ENCODE results near the gene OR14K1.
"Not testable (repeated sequence)": the region's sequence is repeated elsewhere in the genome, so short reads cannot be mapped to it uniquely, and the experiment has no call there.

Gene OR14K1

DNA sequence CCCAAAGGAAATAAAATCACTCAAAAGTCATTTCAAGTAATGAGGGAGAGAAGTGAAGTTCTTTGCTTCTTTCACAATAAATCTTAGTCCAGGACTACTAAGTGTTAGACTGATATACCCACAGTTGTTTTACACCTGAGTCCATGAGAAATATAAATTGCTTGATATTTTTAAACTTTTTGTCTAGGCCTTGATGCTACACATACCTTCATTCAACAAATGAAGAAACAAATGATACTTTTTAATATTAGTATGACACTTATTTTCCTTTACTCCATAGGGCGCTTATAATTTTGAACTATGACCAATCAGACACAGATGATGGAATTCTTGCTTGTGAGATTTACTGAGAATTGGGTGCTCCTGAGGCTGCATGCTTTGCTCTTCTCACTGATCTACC is at the start of gene OR14K1:
TSS of gene OR14K1 (plus strand) at position 301 of the 400 bp plus-strand sequence. CDS start at position 301, 0 bp downstream.
- Histone ChIP-seq H3K27me3 (ENCODE audit: insufficient read depth, low read length) (no peaks in the 10 kb centered on the region), H3K36me3 (ENCODE audit: insufficient read depth, low read length) (no peaks in the 10 kb centered on the region), H2AFZ (ENCODE audit: low read depth, low read length) (no peak within 1 kb of the TSS), H3K4me1 (ENCODE audit: insufficient read depth, low read length) (no peaks in the 10 kb centered on the region), H3K4me3 (ENCODE audit: low read length) (no peak within 1 kb of the TSS), H3K9me3 (ENCODE audit: low read length) (no peaks in the 10 kb centered on the region)

DNA sequence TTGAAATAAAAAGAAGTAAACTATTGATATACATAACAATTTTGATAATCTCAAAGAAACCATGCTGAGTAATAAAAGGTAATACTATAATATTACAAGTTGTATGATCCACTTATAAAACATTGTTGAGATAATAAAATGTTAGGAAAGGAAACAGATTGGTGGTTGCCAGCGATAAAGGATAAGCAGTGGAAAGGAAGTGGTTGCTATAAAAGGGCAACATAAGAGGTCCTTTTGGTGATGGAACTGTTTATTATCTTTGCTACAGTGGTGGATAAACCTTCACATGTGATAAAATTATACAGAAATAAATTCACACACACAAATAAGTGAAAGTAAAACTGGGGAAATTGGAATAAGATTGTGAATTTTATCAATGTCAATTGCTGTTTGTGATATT is 37.1 kb upstream of the OR14K1 start:
- Histone ChIP-seq H3K4me3 (ENCODE audit: low read length) (no peak overlapping the region), H3K4me1 (ENCODE audit: insufficient read depth, low read length) (no peaks in the 10 kb centered on the region), H3K27me3 (ENCODE audit: insufficient read depth, low read length) (no peaks in the 10 kb centered on the region), H3K9me3 (ENCODE audit: low read length) (no peaks in the 10 kb centered on the region), H2AFZ (ENCODE audit: low read depth, low read length) (no peak overlapping the region), H3K36me3 (ENCODE audit: insufficient read depth, low read length) (no peaks in the 10 kb centered on the region)

DNA sequence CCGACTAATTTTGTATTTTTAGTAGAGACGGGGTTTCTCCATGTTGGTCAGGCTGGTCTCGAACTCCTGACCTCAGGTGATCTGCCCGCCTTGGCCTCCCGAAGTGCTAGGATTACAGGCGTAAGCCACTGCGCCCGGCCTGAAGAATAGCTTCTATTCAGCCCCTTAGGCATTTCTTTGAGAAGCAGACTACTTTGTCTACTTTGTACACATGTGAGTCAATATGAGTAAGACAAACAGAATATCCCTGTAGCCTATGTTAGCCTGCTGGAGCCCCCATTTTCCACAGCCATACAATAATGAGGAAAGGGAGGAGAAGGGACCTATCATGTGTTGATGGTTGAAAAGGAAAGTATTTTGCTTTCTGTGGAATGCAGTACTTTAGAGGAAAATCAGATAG is 27.7 kb upstream of the OR14K1 start:
- not testable (repeated sequence) for H3K27me3 ChIP-seq (ENCODE audit: insufficient read depth, low read length); H3K36me3 ChIP-seq (ENCODE audit: insufficient read depth, low read length); H2AFZ ChIP-seq (ENCODE audit: low read depth, low read length); H3K4me3 ChIP-seq (ENCODE audit: low read length); H3K4me1 ChIP-seq (ENCODE audit: insufficient read depth, low read length); H3K9me3 ChIP-seq (ENCODE audit: low read length)

DNA sequence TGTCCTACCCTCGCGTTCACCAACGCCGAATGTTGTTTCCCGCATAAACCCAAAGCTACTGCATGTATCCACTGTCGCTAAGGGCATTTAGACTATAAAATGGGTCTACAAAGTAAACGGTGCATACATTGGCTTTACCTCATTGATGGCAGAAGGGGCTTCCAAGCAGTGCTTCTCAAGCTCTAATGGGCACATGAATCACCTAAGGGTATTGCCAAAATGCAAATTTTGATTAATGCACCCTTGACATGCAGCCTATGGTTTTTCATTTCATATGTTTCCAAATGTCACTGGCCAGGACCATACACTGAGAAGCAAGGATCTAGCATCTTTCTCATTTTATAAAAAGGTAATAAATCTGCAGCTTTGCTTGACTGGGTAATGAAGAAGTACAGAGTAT is 24.7 kb upstream of the OR14K1 start:
- Histone ChIP-seq H3K4me3 (ENCODE audit: low read length) (no peak overlapping the region), H3K4me1 (ENCODE audit: insufficient read depth, low read length) (no peaks in the 10 kb centered on the region), H3K9me3 (ENCODE audit: low read length) (no peaks in the 10 kb centered on the region), H3K36me3 (ENCODE audit: insufficient read depth, low read length) (no peaks in the 10 kb centered on the region), H2AFZ (ENCODE audit: low read depth, low read length) (no peak overlapping the region), H3K27me3 (ENCODE audit: insufficient read depth, low read length) (no peaks in the 10 kb centered on the region)

DNA sequence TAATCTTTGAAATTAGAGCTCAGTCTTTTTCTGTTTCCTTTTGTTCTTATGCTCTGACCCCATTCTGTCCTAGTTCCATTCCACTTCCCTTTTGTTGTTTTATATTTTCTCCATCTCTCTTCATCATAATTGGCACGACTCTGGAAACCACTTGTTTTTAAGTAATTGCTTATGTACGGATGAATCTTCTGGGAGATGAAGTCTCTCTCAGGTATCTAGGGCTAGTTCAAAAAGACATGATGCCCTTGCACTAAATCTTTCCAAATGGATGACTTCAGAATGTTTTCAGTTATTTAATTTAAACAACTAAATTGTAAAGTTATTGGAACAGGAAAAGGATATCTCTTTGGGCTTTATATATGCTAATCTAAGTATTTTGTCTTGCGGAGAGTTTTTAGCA is 21.9 kb upstream of the OR14K1 start, which contains the start of gene OR6F1:
TSS of gene OR6F1 (minus strand) at position 101 of the 400 bp plus-strand sequence. CDS start 3,891 bp downstream, outside the sequence.
- Histone ChIP-seq H3K4me1 (ENCODE audit: insufficient read depth, low read length) (no peaks in the 10 kb centered on the region), H3K27me3 (ENCODE audit: insufficient read depth, low read length) (no peaks in the 10 kb centered on the region), H3K36me3 (ENCODE audit: insufficient read depth, low read length) (no peaks in the 10 kb centered on the region), H3K4me3 (ENCODE audit: low read length) (no peak within 1 kb of the TSS), H2AFZ (ENCODE audit: low read depth, low read length) (no peak within 1 kb of the TSS), H3K9me3 (ENCODE audit: low read length) (no peaks in the 10 kb centered on the region)

DNA sequence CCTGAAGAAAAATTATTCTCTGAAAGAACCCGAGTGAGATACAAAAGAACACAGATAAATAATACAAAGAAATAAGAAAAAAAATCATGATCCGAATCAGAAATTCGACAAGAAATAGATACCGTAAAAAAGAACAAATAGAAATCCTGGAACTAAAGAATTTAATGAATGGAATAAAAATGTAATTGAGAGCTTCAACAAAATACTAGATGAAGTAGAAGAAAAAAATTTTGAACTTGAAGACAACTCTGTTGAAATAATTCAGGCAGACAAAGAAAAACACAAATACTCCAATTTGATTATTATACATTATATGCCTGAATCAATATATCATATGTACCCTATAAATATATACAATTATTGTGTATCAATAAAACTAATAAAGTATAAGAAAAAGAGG is 17.2 kb upstream of the OR14K1 start:
- Histone ChIP-seq H3K36me3 (ENCODE audit: insufficient read depth, low read length) (no peaks in the 10 kb centered on the region), H3K27me3 (ENCODE audit: insufficient read depth, low read length) (no peaks in the 10 kb centered on the region), H3K4me3 (ENCODE audit: low read length) (no peak overlapping the region), H3K9me3 (ENCODE audit: low read length) (no peaks in the 10 kb centered on the region), H2AFZ (ENCODE audit: low read depth, low read length) (no peak overlapping the region), H3K4me1 (ENCODE audit: insufficient read depth, low read length) (no peaks in the 10 kb centered on the region)

- Histone ChIP-seq H2AFZ (ENCODE audit: low read depth, low read length) (no peak overlapping the region), H3K4me3 (ENCODE audit: low read length) (no peak overlapping the region), H3K9me3 (ENCODE audit: low read length) (no peaks in the 10 kb centered on the region), H3K4me1 (ENCODE audit: insufficient read depth, low read length) (no peaks in the 10 kb centered on the region), H3K27me3 (ENCODE audit: insufficient read depth, low read length) (no peaks in the 10 kb centered on the region), H3K36me3 (ENCODE audit: insufficient read depth, low read length) (no peaks in the 10 kb centered on the region)
Observed at GRCh38 chr1:247740721-247741120, 2.3 kb downstream of the OR14K1 start.

GRCh38 chr1:247741756-247742155 is 3.3 kb downstream of the OR14K1 start:
- no peaks in the 10 kb centered on the region for H3K9me3 ChIP-seq (ENCODE audit: low read length)
- no peaks in the 10 kb centered on the region for H3K4me1 ChIP-seq (ENCODE audit: insufficient read depth, low read length)
- no peak overlapping the region for H3K4me3 ChIP-seq (ENCODE audit: low read length)
- no peak overlapping the region for H2AFZ ChIP-seq (ENCODE audit: low read depth, low read length)
- H3K36me3 ChIP-seq (ENCODE audit: insufficient read depth, low read length): no peaks in the 10 kb centered on the region
- no peaks in the 10 kb centered on the region for H3K27me3 ChIP-seq (ENCODE audit: insufficient read depth, low read length)

GRCh38 chr1:247742215-247742760 is 3.9 kb downstream of the OR14K1 start:
- not testable (repeated sequence) for H3K4me3 ChIP-seq (ENCODE audit: low read length); H2AFZ ChIP-seq (ENCODE audit: low read depth, low read length); H3K4me1 ChIP-seq (ENCODE audit: insufficient read depth, low read length); H3K9me3 ChIP-seq (ENCODE audit: low read length); H3K36me3 ChIP-seq (ENCODE audit: insufficient read depth, low read length); H3K27me3 ChIP-seq (ENCODE audit: insufficient read depth, low read length)

- H2AFZ ChIP-seq (ENCODE audit: low read depth, low read length): no peak overlapping the region
- H3K4me3 ChIP-seq (ENCODE audit: low read length): no peak overlapping the region
- no peaks in the 10 kb centered on the region for H3K36me3 ChIP-seq (ENCODE audit: insufficient read depth, low read length)
- H3K9me3 ChIP-seq (ENCODE audit: low read length): no peaks in the 10 kb centered on the region
- H3K4me1 ChIP-seq (ENCODE audit: insufficient read depth, low read length): no peaks in the 10 kb centered on the region
- no peaks in the 10 kb centered on the region for H3K27me3 ChIP-seq (ENCODE audit: insufficient read depth, low read length)
Observed at GRCh38 chr1:247746391-247746935, 8.0 kb downstream of the OR14K1 start.

DNA sequence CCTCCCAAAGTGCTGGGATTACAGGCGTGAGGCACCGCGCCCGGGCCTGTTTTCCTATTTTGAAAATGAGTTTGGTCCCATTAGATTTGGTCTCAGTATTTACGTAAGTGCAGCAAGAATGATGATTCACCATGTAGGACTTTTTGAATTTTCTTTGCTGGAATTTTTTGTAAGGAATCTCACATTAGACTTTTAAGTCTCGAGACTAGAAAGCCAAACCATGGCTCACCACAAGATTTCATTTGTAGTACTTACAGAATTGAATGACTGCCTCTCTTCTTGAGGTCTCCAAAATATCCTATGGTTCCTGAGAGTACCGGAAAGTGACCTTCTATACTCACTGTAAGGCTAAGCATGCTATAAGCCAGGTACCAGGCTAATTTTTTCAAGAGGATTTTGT is 9.2 kb downstream of the OR14K1 start:
- Histone ChIP-seq H3K27me3 (ENCODE audit: insufficient read depth, low read length) (no peaks in the 10 kb centered on the region), H3K9me3 (ENCODE audit: low read length) (no peaks in the 10 kb centered on the region), H3K4me3 (ENCODE audit: low read length) (no peak overlapping the region), H3K36me3 (ENCODE audit: insufficient read depth, low read length) (no peaks in the 10 kb centered on the region), H2AFZ (ENCODE audit: low read depth, low read length) (no peak overlapping the region), H3K4me1 (ENCODE audit: insufficient read depth, low read length) (no peaks in the 10 kb centered on the region)

DNA sequence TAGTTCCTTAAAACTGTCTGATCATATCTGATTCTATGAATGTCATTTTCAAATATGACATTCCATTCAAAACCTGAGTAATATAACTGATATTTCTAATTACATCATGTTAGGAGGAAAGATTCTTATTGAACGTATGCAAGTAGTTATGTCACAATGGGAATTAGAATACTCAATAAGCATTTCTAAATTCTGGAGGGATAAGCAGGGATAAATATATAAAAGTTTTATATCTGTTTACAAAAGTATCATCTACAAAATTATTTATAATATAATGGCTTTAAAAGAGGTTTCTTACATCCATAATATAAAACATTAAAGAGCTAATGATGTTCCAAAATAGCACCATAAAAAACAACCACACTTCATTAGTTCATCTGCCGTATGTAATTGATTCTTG is 9.6 kb downstream of the OR14K1 start, which contains the start of gene OR14A2:
TSS of gene OR14A2 (minus strand) at position 101 of the 400 bp plus-strand sequence.
- no peak within 1 kb of the TSS for H2AFZ ChIP-seq (ENCODE audit: low read depth, low read length)
- H3K36me3 ChIP-seq (ENCODE audit: insufficient read depth, low read length): no peaks in the 10 kb centered on the region
- H3K4me1 ChIP-seq (ENCODE audit: insufficient read depth, low read length): no peaks in the 10 kb centered on the region
- H3K27me3 ChIP-seq (ENCODE audit: insufficient read depth, low read length): no peaks in the 10 kb centered on the region
- no peaks in the 10 kb centered on the region for H3K9me3 ChIP-seq (ENCODE audit: low read length)
- H3K4me3 ChIP-seq (ENCODE audit: low read length): no peak within 1 kb of the TSS

GRCh38 chr1:247749870-247750269 is 11.5 kb downstream of the OR14K1 start:
- Histone ChIP-seq H3K4me3 (ENCODE audit: low read length) (no peak overlapping the region), H3K9me3 (ENCODE audit: low read length) (no peaks in the 10 kb centered on the region), H2AFZ (ENCODE audit: low read depth, low read length) (no peak overlapping the region), H3K4me1 (ENCODE audit: insufficient read depth, low read length) (no peaks in the 10 kb centered on the region), H3K36me3 (ENCODE audit: insufficient read depth, low read length) (no peaks in the 10 kb centered on the region), H3K27me3 (ENCODE audit: insufficient read depth, low read length) (no peaks in the 10 kb centered on the region)

GRCh38 chr1:247754311-247754710 is 15.9 kb downstream of the OR14K1 start:
- H3K4me3 ChIP-seq (ENCODE audit: low read length); H3K36me3 ChIP-seq (ENCODE audit: insufficient read depth, low read length); H2AFZ ChIP-seq (ENCODE audit: low read depth, low read length); H3K4me1 ChIP-seq (ENCODE audit: insufficient read depth, low read length); H3K9me3 ChIP-seq (ENCODE audit: low read length); H3K27me3 ChIP-seq (ENCODE audit: insufficient read depth, low read length): not testable (repeated sequence)
